ENCODE measurements around the gene RAP2C.
"Not testable (repeated sequence)": the region's sequence is repeated elsewhere in the genome, so short reads cannot be mapped to it uniquely, and the experiment has no call there.

Gene RAP2C

DNA sequence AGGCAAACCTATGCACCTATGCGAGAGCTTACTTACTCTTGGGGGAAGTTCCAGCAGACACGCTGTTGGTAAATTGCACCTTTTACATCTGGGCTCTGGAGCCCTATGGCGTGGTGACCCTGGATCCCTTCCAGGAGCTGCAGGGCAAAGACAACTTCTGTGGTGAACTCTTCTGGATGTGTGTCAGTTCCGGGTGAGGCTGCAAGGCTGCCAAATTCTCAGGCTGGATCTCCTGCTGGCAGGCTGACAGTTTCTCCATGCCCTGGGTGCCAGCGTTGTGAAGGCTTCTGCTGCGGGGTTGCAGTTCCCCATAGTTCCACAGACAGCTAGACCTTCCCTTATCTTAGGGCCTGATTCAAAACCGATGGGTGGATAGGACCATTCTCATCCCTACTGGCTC, 37.9 kb downstream of the RAP2C start:
- DNase-seq (ENCODE audit: low spot score in 2 of 2) (no peak), ATAC-seq (ENCODE audit: low read depth) (no peak)
- Mint-ChIP-seq H3K4me3 (no peak overlapping the region), H3K9me3 (no peaks in the 10 kb centered on the region), H3K36me3 (no peaks in the 10 kb centered on the region), H3K27me3 (peaks cover 6% of the 10 kb centered on the region), H3K4me1 (no peaks in the 10 kb centered on the region), H3K27ac (no peak overlapping the region)

DNA sequence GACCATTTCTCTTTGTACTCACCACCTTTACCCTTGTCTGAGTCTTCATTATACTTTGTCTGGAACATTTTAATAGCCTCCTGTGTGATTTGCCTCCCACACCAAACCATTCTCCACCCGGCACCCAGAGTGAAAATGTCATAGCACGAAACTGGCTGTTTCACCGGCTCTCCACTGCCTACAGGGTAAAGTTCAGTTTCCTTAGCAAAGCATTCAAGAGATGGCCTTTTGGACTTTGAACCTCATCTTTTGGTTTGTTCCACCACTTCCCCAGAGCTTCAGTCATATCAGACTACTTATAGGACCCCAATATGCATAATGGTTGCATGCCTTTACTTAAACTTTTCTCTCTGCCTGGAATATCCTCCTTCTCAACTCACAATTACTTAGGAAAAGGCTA, 38.3 kb downstream of the RAP2C start:
- H3K4me1 Mint-ChIP-seq = no peaks in the 10 kb centered on the region
- no peak overlapping the region for H3K27ac Mint-ChIP-seq
- ATAC-seq (ENCODE audit: low read depth) = no peak
- peaks cover 6% of the 10 kb centered on the region for H3K27me3 Mint-ChIP-seq
- no peaks in the 10 kb centered on the region for H3K9me3 Mint-ChIP-seq
- no peak for DNase-seq (ENCODE audit: low spot score in 2 of 2)
- H3K36me3 Mint-ChIP-seq = no peaks in the 10 kb centered on the region
- H3K4me3 Mint-ChIP-seq = no peak overlapping the region

DNA sequence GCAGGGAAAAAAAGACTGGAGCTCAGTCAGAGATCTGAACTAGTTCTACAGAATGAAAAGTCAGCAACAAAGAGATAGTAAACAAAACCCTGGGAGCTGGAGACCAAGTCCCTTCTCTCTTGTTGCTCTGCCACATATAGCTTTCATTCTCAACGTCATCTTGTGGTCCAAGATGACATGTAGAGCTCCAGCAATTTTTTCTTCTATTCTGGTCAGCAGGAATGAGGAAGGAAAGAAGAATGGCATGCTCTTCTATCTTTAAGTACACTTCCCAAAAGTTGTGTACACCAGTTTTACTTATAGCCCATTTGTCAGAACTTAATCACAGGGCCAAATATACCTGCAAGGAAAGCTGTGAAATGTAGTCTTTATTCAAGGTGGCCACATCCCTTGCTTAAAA, 45.6 kb downstream of the RAP2C start:
- Mint-ChIP-seq H3K36me3 (no peaks in the 10 kb centered on the region), H3K4me1 (no peaks in the 10 kb centered on the region), H3K27me3 (peaks cover 3% of the 10 kb centered on the region), H3K9me3 (no peaks in the 10 kb centered on the region), H3K27ac (no peak overlapping the region), H3K4me3 (no peak overlapping the region)
- ATAC-seq (ENCODE audit: low read depth) = no peak
- no peak for DNase-seq (ENCODE audit: low spot score in 2 of 2)

DNA sequence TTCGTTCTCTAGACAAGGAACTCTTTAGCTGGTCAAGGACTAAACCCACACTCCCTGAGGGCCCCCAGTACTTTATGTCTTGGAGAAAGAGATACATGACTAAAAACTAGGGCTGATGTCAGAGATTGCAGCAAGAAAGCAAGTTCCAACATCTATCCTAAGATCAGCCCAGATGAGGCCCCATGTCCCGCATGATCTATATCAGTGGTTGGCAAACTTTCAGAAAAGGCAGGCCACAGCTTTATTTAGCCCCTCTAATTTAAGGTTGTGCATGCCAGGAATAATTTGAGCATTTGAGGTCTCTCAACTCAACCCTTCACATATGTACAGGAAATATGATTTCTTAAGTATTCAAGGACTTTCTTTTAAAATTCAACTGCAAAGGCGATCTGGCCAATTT, 47.4 kb downstream of the RAP2C start:
- H3K9me3 Mint-ChIP-seq = no peaks in the 10 kb centered on the region
- no peaks in the 10 kb centered on the region for H3K36me3 Mint-ChIP-seq
- no peaks in the 10 kb centered on the region for H3K4me1 Mint-ChIP-seq
- ATAC-seq (ENCODE audit: low read depth) (no peak), DNase-seq (ENCODE audit: low spot score in 2 of 2) (no peak)
- no peak overlapping the region for H3K4me3 Mint-ChIP-seq
- H3K27ac Mint-ChIP-seq = no peak overlapping the region
- peaks cover 3% of the 10 kb centered on the region for H3K27me3 Mint-ChIP-seq

DNA sequence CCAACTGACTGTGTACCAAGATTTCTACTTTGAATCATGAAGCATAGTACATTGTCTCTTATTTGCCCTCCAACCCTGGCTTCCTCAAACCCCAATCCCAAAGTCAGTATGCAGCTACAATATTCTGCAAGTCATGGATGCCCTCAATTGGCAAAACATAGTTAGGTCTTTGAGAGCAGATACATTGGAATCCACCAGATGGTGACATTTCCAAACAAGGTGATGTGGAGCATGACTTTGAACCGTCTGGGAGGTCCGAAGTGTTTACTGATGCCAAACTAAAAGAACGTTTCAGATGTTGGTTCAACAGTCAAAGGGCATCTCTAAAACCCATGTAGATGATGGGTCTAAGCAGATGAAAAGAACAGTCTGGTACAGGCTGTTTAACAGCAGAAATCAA, 47.8 kb downstream of the RAP2C start:
- Mint-ChIP-seq H3K4me1 (no peaks in the 10 kb centered on the region), H3K27me3 (peaks cover 3% of the 10 kb centered on the region), H3K4me3 (no peak overlapping the region), H3K36me3 (no peaks in the 10 kb centered on the region), H3K9me3 (no peaks in the 10 kb centered on the region), H3K27ac (no peak overlapping the region)
- no peak for DNase-seq (ENCODE audit: low spot score in 2 of 2)
- no peak for ATAC-seq (ENCODE audit: low read depth)

DNA sequence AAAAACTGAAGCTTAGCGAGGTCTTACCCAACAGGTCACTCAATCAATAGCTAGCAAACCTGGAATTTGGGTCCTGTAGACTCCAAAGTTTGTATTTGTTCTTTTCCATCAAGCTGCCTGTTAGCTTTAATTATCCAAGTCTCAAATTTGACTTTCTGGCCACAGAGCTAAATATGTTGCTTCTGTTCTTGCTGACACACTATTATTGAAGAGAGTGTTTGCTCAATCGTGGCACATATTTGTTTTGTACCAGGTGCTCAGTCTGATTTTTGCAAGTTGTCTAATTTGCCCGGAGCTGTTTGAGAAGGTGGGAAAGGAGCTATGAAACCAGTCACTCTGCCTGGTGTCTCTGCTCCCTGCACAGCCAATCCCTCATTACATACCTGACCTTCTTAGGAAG, 49.7 kb downstream of the RAP2C start:
- ATAC-seq (ENCODE audit: low read depth) (no peak), DNase-seq (ENCODE audit: low spot score in 2 of 2) (no peak)
- Mint-ChIP-seq H3K36me3 (no peaks in the 10 kb centered on the region), H3K27ac (no peak overlapping the region), H3K27me3 (peaks cover 3% of the 10 kb centered on the region), H3K9me3 (no peaks in the 10 kb centered on the region), H3K4me1 (no peaks in the 10 kb centered on the region), H3K4me3 (no peak overlapping the region)

DNA sequence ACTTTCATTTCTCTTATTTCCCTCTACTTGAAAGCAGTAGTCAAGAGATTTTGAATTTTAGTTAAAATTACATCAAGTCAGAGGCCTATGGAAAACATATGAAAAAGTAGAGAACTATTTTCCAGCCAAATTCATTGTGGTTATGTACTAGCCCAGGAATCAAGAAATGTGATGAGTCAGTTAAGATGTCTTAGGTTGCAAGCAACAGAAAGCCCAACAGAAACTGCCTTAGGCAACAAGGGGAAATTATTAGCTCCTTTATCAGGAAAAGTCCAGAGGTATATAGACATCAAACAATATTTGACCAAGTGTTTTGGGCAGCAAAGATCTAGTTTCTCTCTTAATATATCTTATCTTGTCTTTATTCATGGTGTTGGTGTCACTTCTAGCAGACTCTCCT, 53.6 kb downstream of the RAP2C start:
- no peak overlapping the region for H3K27ac Mint-ChIP-seq
- no peak overlapping the region for H3K4me3 Mint-ChIP-seq
- DNase-seq (ENCODE audit: low spot score in 2 of 2) = no peak
- no peaks in the 10 kb centered on the region for H3K9me3 Mint-ChIP-seq
- H3K27me3 Mint-ChIP-seq = peaks cover 12% of the 10 kb centered on the region
- no peaks in the 10 kb centered on the region for H3K4me1 Mint-ChIP-seq
- ATAC-seq (ENCODE audit: low read depth) = no peak
- H3K36me3 Mint-ChIP-seq = peaks cover 2% of the 10 kb centered on the region

DNA sequence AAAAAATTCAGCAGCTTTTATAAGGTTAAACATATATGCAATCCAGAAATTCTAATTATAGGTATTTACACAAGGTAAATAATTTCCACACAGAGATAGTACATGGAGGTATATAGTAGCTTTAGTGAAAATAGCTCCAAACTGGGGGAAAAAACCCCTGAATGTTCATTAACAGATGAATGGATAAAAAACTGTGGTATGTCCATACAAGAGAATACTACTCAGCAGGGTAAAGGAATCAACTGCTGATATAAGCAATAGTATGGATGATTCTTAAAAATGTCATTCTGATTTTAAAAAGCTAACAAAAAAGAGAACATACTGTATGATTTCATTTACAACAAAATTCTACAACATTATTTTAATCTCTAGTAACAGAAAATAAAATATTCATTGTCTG, 54.2 kb downstream of the RAP2C start:
- Mint-ChIP-seq H3K27ac (no peak overlapping the region), H3K9me3 (no peaks in the 10 kb centered on the region), H3K4me1 (no peaks in the 10 kb centered on the region), H3K36me3 (peaks cover 2% of the 10 kb centered on the region), H3K4me3 (no peak overlapping the region), H3K27me3 (peaks cover 12% of the 10 kb centered on the region)
- DNase-seq (ENCODE audit: low spot score in 2 of 2) (no peak), ATAC-seq (ENCODE audit: low read depth) (no peak)

DNA sequence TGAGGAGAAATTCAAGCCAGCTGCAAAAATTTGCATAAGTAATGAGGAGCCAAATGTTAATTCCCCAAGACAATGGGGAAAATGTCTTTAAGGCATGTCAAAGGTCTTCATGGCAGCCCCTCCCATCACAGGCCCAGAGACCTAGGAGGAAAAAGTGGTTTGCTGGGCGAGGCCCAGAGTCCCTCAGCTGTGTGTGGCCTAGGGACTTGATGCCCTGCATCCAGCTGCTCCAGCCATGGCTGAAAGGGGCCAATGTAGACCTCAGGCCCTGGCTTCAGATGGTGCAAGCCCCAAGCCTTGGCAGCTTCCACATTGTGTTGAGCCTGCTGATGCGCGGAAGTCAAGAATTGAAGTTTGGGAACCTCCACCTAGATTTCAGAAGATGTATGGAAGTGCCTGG, 56.2 kb downstream of the RAP2C start:
- H3K27ac Mint-ChIP-seq; H3K4me3 Mint-ChIP-seq; H3K27me3 Mint-ChIP-seq; H3K9me3 Mint-ChIP-seq; DNase-seq (ENCODE audit: low spot score in 2 of 2); ATAC-seq (ENCODE audit: low read depth); H3K36me3 Mint-ChIP-seq; H3K4me1 Mint-ChIP-seq: not testable (repeated sequence)

DNA sequence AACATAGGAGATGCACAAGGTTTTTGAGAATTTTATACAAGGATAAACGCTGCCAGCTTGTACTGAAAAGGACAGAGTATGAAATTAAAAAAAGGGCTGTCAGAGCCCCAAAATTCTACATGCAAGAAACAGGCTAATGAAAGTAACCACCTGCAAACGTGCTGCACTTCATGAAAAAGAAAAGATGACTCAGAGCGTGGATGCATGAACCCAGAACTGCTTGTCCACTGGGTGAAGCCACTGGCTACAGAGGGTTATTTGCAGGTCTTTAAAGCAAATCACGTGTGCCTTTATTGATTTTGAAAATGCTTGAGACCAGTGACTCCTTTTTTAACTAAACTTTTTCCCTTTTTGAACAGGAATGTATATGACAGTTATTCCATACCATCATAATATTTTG, 66.1 kb downstream of the RAP2C start:
- Mint-ChIP-seq H3K36me3 (no peaks in the 10 kb centered on the region), H3K27me3 (no peaks in the 10 kb centered on the region), H3K9me3 (no peaks in the 10 kb centered on the region), H3K4me1 (no peaks in the 10 kb centered on the region), H3K27ac (no peak overlapping the region), H3K4me3 (no peak overlapping the region)
- no peak for ATAC-seq (ENCODE audit: low read depth)
- no peak for DNase-seq (ENCODE audit: low spot score in 2 of 2)
